ENCODE measurements around the gene KLK3.

DNA sequence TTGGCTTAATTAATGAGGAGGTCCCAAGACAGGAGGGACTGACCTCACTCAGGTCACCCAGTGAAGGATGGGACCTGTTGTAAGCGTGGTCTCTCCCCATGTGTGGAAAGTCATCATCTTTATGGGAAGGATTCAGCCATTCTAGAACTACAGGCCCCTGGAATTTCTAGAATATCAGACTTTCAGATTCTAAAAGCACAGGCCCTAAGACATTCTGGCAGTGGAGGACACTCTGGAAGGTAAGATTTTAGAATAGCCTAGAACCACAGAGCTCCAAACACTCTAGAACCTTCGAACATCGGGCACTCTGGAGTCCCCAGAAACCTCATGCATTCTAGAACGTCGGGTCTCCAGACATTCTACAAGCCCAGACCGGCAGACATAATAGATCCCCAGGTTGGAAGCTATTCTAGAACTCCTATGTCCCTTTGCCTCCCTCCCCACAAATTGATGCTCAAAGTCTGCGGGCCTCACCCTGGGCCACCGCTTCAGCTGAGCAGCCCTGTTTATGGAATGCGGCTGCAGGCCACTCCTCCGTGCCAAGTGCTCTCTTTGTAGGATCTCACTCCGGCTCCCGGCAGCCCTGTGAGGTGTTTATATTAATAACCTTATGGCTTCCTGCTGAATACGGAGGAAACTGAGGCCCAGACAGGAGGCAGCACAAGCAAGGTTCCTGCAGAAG, 19.5 kb upstream of the KLK3 start:
- TF ChIP-seq CTCF (IDR thresholded peaks at IDR 0.05 in 2 of 3, conservative IDR thresholded peaks at IDR 0.05 in 1 of 3; ENCODE audit: borderline replicate concordance in 1 of 3, insufficient read depth in 1 of 3, low read depth in 2 of 3, low read length in 2 of 3) (no peak), ATF3 (IDR thresholded peaks at IDR 0.05) (no peak), POLR2AphosphoS5 (IDR thresholded peaks at IDR 0.05; ENCODE audit: low read depth, low read length) (no peak), JUND (IDR thresholded peaks at IDR 0.05) (no peak), POLR2A (IDR thresholded peaks at IDR 0.05; ENCODE audit: borderline replicate concordance, extremely low read depth, insufficient read depth, insufficient read length) (no peak), SIN3A (IDR thresholded peaks at IDR 0.05; ENCODE audit: low read depth) (no peak)
- TF ChIP-seq, protein P1, sequence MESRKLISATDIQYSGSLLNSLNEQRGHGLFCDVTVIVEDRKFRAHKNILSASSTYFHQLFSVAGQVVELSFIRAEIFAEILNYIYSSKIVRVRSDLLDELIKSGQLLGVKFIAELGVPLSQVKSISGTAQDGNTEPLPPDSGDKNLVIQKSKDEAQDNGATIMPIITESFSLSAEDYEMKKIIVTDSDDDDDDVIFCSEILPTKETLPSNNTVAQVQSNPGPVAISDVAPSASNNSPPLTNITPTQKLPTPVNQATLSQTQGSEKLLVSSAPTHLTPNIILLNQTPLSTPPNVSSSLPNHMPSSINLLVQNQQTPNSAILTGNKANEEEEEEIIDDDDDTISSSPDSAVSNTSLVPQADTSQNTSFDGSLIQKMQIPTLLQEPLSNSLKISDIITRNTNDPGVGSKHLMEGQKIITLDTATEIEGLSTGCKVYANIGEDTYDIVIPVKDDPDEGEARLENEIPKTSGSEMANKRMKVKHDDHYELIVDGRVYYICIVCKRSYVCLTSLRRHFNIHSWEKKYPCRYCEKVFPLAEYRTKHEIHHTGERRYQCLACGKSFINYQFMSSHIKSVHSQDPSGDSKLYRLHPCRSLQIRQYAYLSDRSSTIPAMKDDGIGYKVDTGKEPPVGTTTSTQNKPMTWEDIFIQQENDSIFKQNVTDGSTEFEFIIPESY (IDR thresholded peaks at IDR 0.05; ENCODE audit: extremely low read depth, insufficient replicate concordance, low read length) = no peak
